ENCODE measurements around the gene RXFP4.
"Not testable (repeated sequence)": the region's sequence is repeated elsewhere in the genome, so short reads cannot be mapped to it uniquely, and the experiment has no call there.

RXFP4 gene

GRCh38 chr1:155940993-155941844 is at the start of gene RXFP4:
TSS of gene RXFP4 (plus strand) at chr1:155941638. CDS start at chr1:155941710, 72 bp downstream.
- H3K27ac ChIP-seq (ENCODE audit: low read length), result no peak within 1 kb of the TSS
- H3K4me1 ChIP-seq (ENCODE audit: control insufficient read depth, low read depth, low read length), result peaks cover 3% of the 10 kb centered on the region
- H3K27me3 ChIP-seq (ENCODE audit: control insufficient read depth, insufficient read depth, low read length), result no peaks in the 10 kb centered on the region
- H3K9me3 ChIP-seq (ENCODE audit: control insufficient read depth, low read depth, low read length), result no peaks in the 10 kb centered on the region
- no peak within 1 kb of the TSS for H3K4me3 ChIP-seq (ENCODE audit: low read length)
- H3K9ac ChIP-seq (ENCODE audit: low read length), result no peak within 1 kb of the TSS
- peaks cover under 1% of the 10 kb centered on the region for H3K36me3 ChIP-seq (ENCODE audit: control insufficient read depth, low read depth, low read length)

- Histone ChIP-seq H3K27ac (ENCODE audit: low read length) (no peak overlapping the region), H3K27me3 (ENCODE audit: control insufficient read depth, insufficient read depth, low read length) (no peaks in the 10 kb centered on the region), H3K36me3 (ENCODE audit: control insufficient read depth, low read depth, low read length) (peaks cover 4% of the 10 kb centered on the region), H3K4me1 (ENCODE audit: control insufficient read depth, low read depth, low read length) (no peaks in the 10 kb centered on the region), H3K4me3 (ENCODE audit: low read length) (no peak overlapping the region), H3K9me3 (ENCODE audit: control insufficient read depth, low read depth, low read length) (no peaks in the 10 kb centered on the region), H3K9ac (ENCODE audit: low read length) (no peak overlapping the region)
Observed at GRCh38 chr1:155892796-155893195, 48.6 kb upstream of the RXFP4 start.

- H3K27me3 ChIP-seq (ENCODE audit: control insufficient read depth, insufficient read depth, low read length), result no peaks in the 10 kb centered on the region
Observed at GRCh38 chr1:155893389-155894142, 47.9 kb upstream of the RXFP4 start.

GRCh38 chr1:155895617-155896016 is 45.8 kb upstream of the RXFP4 start:
- not testable (repeated sequence) for H3K9me3 ChIP-seq (ENCODE audit: control insufficient read depth, low read depth, low read length); H3K4me3 ChIP-seq (ENCODE audit: low read length); H3K4me1 ChIP-seq (ENCODE audit: control insufficient read depth, low read depth, low read length); H3K27ac ChIP-seq (ENCODE audit: low read length); H3K9ac ChIP-seq (ENCODE audit: low read length); H3K27me3 ChIP-seq (ENCODE audit: control insufficient read depth, insufficient read depth, low read length)
- H3K36me3 ChIP-seq (ENCODE audit: control insufficient read depth, low read depth, low read length), result peaks cover 26% of the 10 kb centered on the region

More at GRCh38 chr1:155893389-155894142, 47.9 kb upstream of the RXFP4 start:
- Histone ChIP-seq H3K4me1 (ENCODE audit: control insufficient read depth, low read depth, low read length) (no peaks in the 10 kb centered on the region), H3K27ac (ENCODE audit: low read length) (no peak overlapping the region), H3K36me3 (ENCODE audit: control insufficient read depth, low read depth, low read length) (peaks cover 5% of the 10 kb centered on the region), H3K9me3 (ENCODE audit: control insufficient read depth, low read depth, low read length) (no peaks in the 10 kb centered on the region), H3K9ac (ENCODE audit: low read length) (no peak overlapping the region), H3K4me3 (ENCODE audit: low read length) (no peak overlapping the region)

GRCh38 chr1:155896476-155896875 is 45.0 kb upstream of the RXFP4 start:
- peaks cover 33% of the 10 kb centered on the region for H3K36me3 ChIP-seq (ENCODE audit: control insufficient read depth, low read depth, low read length)
- H3K4me3 ChIP-seq (ENCODE audit: low read length); H3K9me3 ChIP-seq (ENCODE audit: control insufficient read depth, low read depth, low read length); H3K27me3 ChIP-seq (ENCODE audit: control insufficient read depth, insufficient read depth, low read length); H3K9ac ChIP-seq (ENCODE audit: low read length); H3K4me1 ChIP-seq (ENCODE audit: control insufficient read depth, low read depth, low read length); H3K27ac ChIP-seq (ENCODE audit: low read length): not testable (repeated sequence)

- H3K4me1 ChIP-seq (ENCODE audit: control insufficient read depth, low read depth, low read length), result no peaks in the 10 kb centered on the region
- H3K27me3 ChIP-seq (ENCODE audit: control insufficient read depth, insufficient read depth, low read length), result no peaks in the 10 kb centered on the region
- H3K27ac ChIP-seq (ENCODE audit: low read length), result no peak overlapping the region
- no peak overlapping the region for H3K4me3 ChIP-seq (ENCODE audit: low read length)
- no peaks in the 10 kb centered on the region for H3K9me3 ChIP-seq (ENCODE audit: control insufficient read depth, low read depth, low read length)
- peaks cover 35% of the 10 kb centered on the region for H3K36me3 ChIP-seq (ENCODE audit: control insufficient read depth, low read depth, low read length)
- no peak overlapping the region for H3K9ac ChIP-seq (ENCODE audit: low read length)
Observed at GRCh38 chr1:155897746-155898145, 43.7 kb upstream of the RXFP4 start.

GRCh38 chr1:155898888-155899287 is 42.5 kb upstream of the RXFP4 start:
- Histone ChIP-seq H3K4me1 (ENCODE audit: control insufficient read depth, low read depth, low read length) (no peaks in the 10 kb centered on the region), H3K4me3 (ENCODE audit: low read length) (no peak overlapping the region), H3K36me3 (ENCODE audit: control insufficient read depth, low read depth, low read length) (peaks cover 42% of the 10 kb centered on the region), H3K9ac (ENCODE audit: low read length) (no peak overlapping the region), H3K27ac (ENCODE audit: low read length) (no peak overlapping the region), H3K27me3 (ENCODE audit: control insufficient read depth, insufficient read depth, low read length) (no peaks in the 10 kb centered on the region), H3K9me3 (ENCODE audit: control insufficient read depth, low read depth, low read length) (no peaks in the 10 kb centered on the region)

GRCh38 chr1:155899683-155900082 is 41.8 kb upstream of the RXFP4 start:
- Histone ChIP-seq H3K4me1 (ENCODE audit: control insufficient read depth, low read depth, low read length) (no peaks in the 10 kb centered on the region), H3K36me3 (ENCODE audit: control insufficient read depth, low read depth, low read length) (peaks cover 50% of the 10 kb centered on the region), H3K9ac (ENCODE audit: low read length) (no peak overlapping the region), H3K9me3 (ENCODE audit: control insufficient read depth, low read depth, low read length) (no peaks in the 10 kb centered on the region), H3K27ac (ENCODE audit: low read length) (no peak overlapping the region), H3K4me3 (ENCODE audit: low read length) (no peak overlapping the region), H3K27me3 (ENCODE audit: control insufficient read depth, insufficient read depth, low read length) (no peaks in the 10 kb centered on the region)

GRCh38 chr1:155900161-155900560 is 41.3 kb upstream of the RXFP4 start:
- Histone ChIP-seq H3K4me1 (ENCODE audit: control insufficient read depth, low read depth, low read length) (no peaks in the 10 kb centered on the region), H3K27ac (ENCODE audit: low read length) (no peak overlapping the region), H3K36me3 (ENCODE audit: control insufficient read depth, low read depth, low read length) (peaks cover 55% of the 10 kb centered on the region), H3K9ac (ENCODE audit: low read length) (no peak overlapping the region), H3K9me3 (ENCODE audit: control insufficient read depth, low read depth, low read length) (no peaks in the 10 kb centered on the region), H3K27me3 (ENCODE audit: control insufficient read depth, insufficient read depth, low read length) (no peaks in the 10 kb centered on the region), H3K4me3 (ENCODE audit: low read length) (no peak overlapping the region)

GRCh38 chr1:155904261-155904660 is 37.2 kb upstream of the RXFP4 start:
- no peaks in the 10 kb centered on the region for H3K4me1 ChIP-seq (ENCODE audit: control insufficient read depth, low read depth, low read length)
- H3K27me3 ChIP-seq (ENCODE audit: control insufficient read depth, insufficient read depth, low read length), result no peaks in the 10 kb centered on the region
- peaks cover 55% of the 10 kb centered on the region for H3K36me3 ChIP-seq (ENCODE audit: control insufficient read depth, low read depth, low read length)
- H3K9me3 ChIP-seq (ENCODE audit: control insufficient read depth, low read depth, low read length), result no peaks in the 10 kb centered on the region
- H3K27ac ChIP-seq (ENCODE audit: low read length), result no peak overlapping the region
- H3K4me3 ChIP-seq (ENCODE audit: low read length), result no peak overlapping the region
- no peak overlapping the region for H3K9ac ChIP-seq (ENCODE audit: low read length)

GRCh38 chr1:155909894-155910293 is 31.5 kb upstream of the RXFP4 start:
- no peaks in the 10 kb centered on the region for H3K9me3 ChIP-seq (ENCODE audit: control insufficient read depth, low read depth, low read length)
- H3K4me1 ChIP-seq (ENCODE audit: control insufficient read depth, low read depth, low read length), result no peaks in the 10 kb centered on the region
- H3K36me3 ChIP-seq (ENCODE audit: control insufficient read depth, low read depth, low read length), result peaks cover 39% of the 10 kb centered on the region
- H3K9ac ChIP-seq (ENCODE audit: low read length), result no peak overlapping the region
- H3K27me3 ChIP-seq (ENCODE audit: control insufficient read depth, insufficient read depth, low read length), result no peaks in the 10 kb centered on the region
- no peak overlapping the region for H3K27ac ChIP-seq (ENCODE audit: low read length)
- no peak overlapping the region for H3K4me3 ChIP-seq (ENCODE audit: low read length)

Data from iPS-18a (cell line).